ENCODE results near the gene MTUS2. TPM values are rescaled to one million over a fixed set of nuclear protein-coding genes. Genes with fewer than 3 reads are reported as not detected.
A peak's percentile ranks its signal among the peaks of the same experiment; 100 is the strongest.
"Not testable (repeated sequence)": the region's sequence is repeated elsewhere in the genome, so short reads cannot be mapped to it uniquely, and the experiment has no call there.

Gene MTUS2
- polyA plus RNA-seq, 1 donor from 2014 or later, result 0.06 TPM

GRCh38 chr13:28958018-28958417 lies 137.9 kb downstream of the MTUS2 start:
- Mint-ChIP-seq H3K27me3 (peaks cover 3% of the 10 kb centered on the region), H3K4me3 (no peak overlapping the region), H3K4me1 (peaks cover 0 to under 1% (median 0%) of the 10 kb centered on the region in 3 donors), H3K9me3 (no peaks in the 10 kb centered on the region), H3K27ac (no peak overlapping the region), H3K36me3 (no peaks in the 10 kb centered on the region)

GRCh38 chr13:28958441-28958840 lies 138.3 kb downstream of the MTUS2 start:
- Mint-ChIP-seq H3K9me3 (no peaks in the 10 kb centered on the region), H3K4me3 (no peak overlapping the region), H3K27me3 (peaks cover 3% of the 10 kb centered on the region), H3K4me1 (no peaks in the 10 kb centered on the region), H3K27ac (no peak overlapping the region), H3K36me3 (peaks cover under 1% of the 10 kb centered on the region)

GRCh38 chr13:28964052-28964451 lies 143.9 kb downstream of the MTUS2 start:
- no peak overlapping the region for H3K4me3 Mint-ChIP-seq

GRCh38 chr13:28964803-28965202 lies 144.7 kb downstream of the MTUS2 start:
- H3K4me1 Mint-ChIP-seq, result no peaks in the 10 kb centered on the region
- H3K4me3 Mint-ChIP-seq, result no peak overlapping the region
- H3K27ac Mint-ChIP-seq, result no peak overlapping the region
- no peaks in the 10 kb centered on the region for H3K9me3 Mint-ChIP-seq
- peaks cover 1% of the 10 kb centered on the region for H3K36me3 Mint-ChIP-seq
- H3K27me3 Mint-ChIP-seq, result peaks cover 4% of the 10 kb centered on the region

More at GRCh38 chr13:28964052-28964451, 143.9 kb downstream of the MTUS2 start:
- H3K36me3 Mint-ChIP-seq, result peaks cover 1% of the 10 kb centered on the region
- H3K4me1 Mint-ChIP-seq, result no peaks in the 10 kb centered on the region
- no peak overlapping the region for H3K27ac Mint-ChIP-seq
- H3K27me3 Mint-ChIP-seq, result peaks cover 5% of the 10 kb centered on the region
- H3K9me3 Mint-ChIP-seq, result no peaks in the 10 kb centered on the region

- H3K27ac Mint-ChIP-seq, result no peak overlapping the region
- peaks cover 1% of the 10 kb centered on the region for H3K36me3 Mint-ChIP-seq
- H3K27me3 Mint-ChIP-seq, result peaks cover 2% of the 10 kb centered on the region
- H3K9me3 Mint-ChIP-seq, result no peaks in the 10 kb centered on the region
- no peak overlapping the region for H3K4me3 Mint-ChIP-seq
- no peaks in the 10 kb centered on the region for H3K4me1 Mint-ChIP-seq
These were observed 147.1 kb downstream of the MTUS2 start for GRCh38 chr13:28967029-28967915.

- H3K27ac Mint-ChIP-seq, result no peak overlapping the region
- peaks cover 5% of the 10 kb centered on the region for H3K27me3 Mint-ChIP-seq
- no peak overlapping the region for H3K4me3 Mint-ChIP-seq
- H3K9me3 Mint-ChIP-seq, result no peaks in the 10 kb centered on the region
- H3K4me1 Mint-ChIP-seq, result no peaks in the 10 kb centered on the region
- no peaks in the 10 kb centered on the region for H3K36me3 Mint-ChIP-seq
These were observed 156.1 kb downstream of the MTUS2 start for GRCh38 chr13:28976195-28976594.

- Mint-ChIP-seq H3K36me3 (no peaks in the 10 kb centered on the region), H3K27ac (no peak overlapping the region), H3K9me3 (no peaks in the 10 kb centered on the region), H3K27me3 (peaks cover 5% of the 10 kb centered on the region), H3K4me3 (no peak overlapping the region), H3K4me1 (no peaks in the 10 kb centered on the region)
These were observed 156.5 kb downstream of the MTUS2 start for GRCh38 chr13:28976636-28977035.

GRCh38 chr13:28978574-28978973 lies 158.4 kb downstream of the MTUS2 start:
- Mint-ChIP-seq H3K36me3 (no peaks in the 10 kb centered on the region), H3K9me3 (no peaks in the 10 kb centered on the region), H3K27me3 (peaks cover 4% of the 10 kb centered on the region), H3K27ac (no peak overlapping the region), H3K4me3 (no peak overlapping the region), H3K4me1 (no peaks in the 10 kb centered on the region)

- Mint-ChIP-seq H3K4me3 (no peak overlapping the region), H3K4me1 (no peaks in the 10 kb centered on the region), H3K36me3 (no peaks in the 10 kb centered on the region), H3K9me3 (no peaks in the 10 kb centered on the region), H3K27me3 (peaks cover 2% of the 10 kb centered on the region), H3K27ac (no peak overlapping the region)
These were observed 161.4 kb downstream of the MTUS2 start for GRCh38 chr13:28981530-28981929.

GRCh38 chr13:28983641-28984040 lies 163.5 kb downstream of the MTUS2 start:
- Mint-ChIP-seq H3K4me1 (no peaks in the 10 kb centered on the region), H3K4me3 (no peak overlapping the region), H3K36me3 (no peaks in the 10 kb centered on the region), H3K27me3 (no peaks in the 10 kb centered on the region), H3K27ac (no peak overlapping the region), H3K9me3 (no peaks in the 10 kb centered on the region)

- no peaks in the 10 kb centered on the region for H3K36me3 Mint-ChIP-seq
- no peak overlapping the region for H3K27ac Mint-ChIP-seq
- H3K4me1 Mint-ChIP-seq, result no peaks in the 10 kb centered on the region
- H3K9me3 Mint-ChIP-seq, result no peaks in the 10 kb centered on the region
- H3K27me3 Mint-ChIP-seq, result no peaks in the 10 kb centered on the region
- H3K4me3 Mint-ChIP-seq, result no peak overlapping the region
These were observed 164.2 kb downstream of the MTUS2 start for GRCh38 chr13:28984326-28984725.

GRCh38 chr13:28984825-28985224 lies 164.7 kb downstream of the MTUS2 start:
- no peaks in the 10 kb centered on the region for H3K27me3 Mint-ChIP-seq

GRCh38 chr13:28990378-28990777 lies 170.2 kb downstream of the MTUS2 start:
- H3K36me3 Mint-ChIP-seq, H3K4me3 Mint-ChIP-seq, H3K27ac Mint-ChIP-seq, H3K4me1 Mint-ChIP-seq, H3K27me3 Mint-ChIP-seq, H3K9me3 Mint-ChIP-seq: not testable (repeated sequence)

More at GRCh38 chr13:28984825-28985224, 164.7 kb downstream of the MTUS2 start:
- Mint-ChIP-seq H3K27ac (no peak overlapping the region), H3K4me3 (no peak overlapping the region), H3K36me3 (no peaks in the 10 kb centered on the region), H3K9me3 (no peaks in the 10 kb centered on the region), H3K4me1 (no peaks in the 10 kb centered on the region)

GRCh38 chr13:28991764-28992163 lies 171.6 kb downstream of the MTUS2 start:
- no peak overlapping the region for H3K27ac Mint-ChIP-seq
- H3K4me3 Mint-ChIP-seq, result no peak overlapping the region
- peaks cover 3% of the 10 kb centered on the region for H3K27me3 Mint-ChIP-seq
- peaks cover 0 to 1% (median 0%) of the 10 kb centered on the region in 3 donors for H3K4me1 Mint-ChIP-seq
- H3K36me3 Mint-ChIP-seq, result no peaks in the 10 kb centered on the region
- H3K9me3 Mint-ChIP-seq, result peaks cover 0 to 5% (median 4%) of the 10 kb centered on the region in 3 donors

GRCh38 chr13:29000826-29001225 lies 180.7 kb downstream of the MTUS2 start:
- peaks cover 4% of the 10 kb centered on the region for H3K27me3 Mint-ChIP-seq
- peaks cover 3 to 9% (median 7%) of the 10 kb centered on the region in 3 donors for H3K9me3 Mint-ChIP-seq
- H3K36me3 Mint-ChIP-seq, result no peaks in the 10 kb centered on the region
- no peak overlapping the region for H3K27ac Mint-ChIP-seq
- H3K4me3 Mint-ChIP-seq, result peak overlapping the region in 1 of 4 donors; percentile 35
- H3K4me1 Mint-ChIP-seq, result no peaks in the 10 kb centered on the region

Measured in IgD-negative memory B cell (primary cell).